Neural progenitor cell (in vitro differentiated cells): ENCODE results near the gene U2AF1. TPM values are rescaled to one million over a fixed set of nuclear protein-coding genes. Genes with fewer than 3 reads are reported as not detected.
"Not testable (repeated sequence)": the region's sequence is repeated elsewhere in the genome, so short reads cannot be mapped to it uniquely, and the experiment has no call there.

Experiments
- DNase-seq: peaks from one replicate; pipeline ENCODE4 v3.0.0-alpha.2; 2016; ENCODE audit warnings: low spot score
- H2AFZ ChIP-seq: fragments of 200-600 bp; sonication (generic); replicated peaks from 2 replicates; pipeline ENCODE4 v1.6.1; 2016; ENCODE audit warnings: antibody characterized with exemption
- H3F3A ChIP-seq: fragments of 200-600 bp; sonication (generic); 2 replicates; pipeline ENCODE4 v1.6.1; 2016; ENCODE audit warnings: antibody characterized with exemption, low read depth
- H3K27ac ChIP-seq: fragments of 200-600 bp; sonication (generic); 2 replicates; pipeline ENCODE4 v1.5.1; 2016; ENCODE audit warnings: mild to moderate bottlenecking
- H3K27me3 ChIP-seq: fragments of 200-600 bp; sonication (generic); 2 replicates; pipeline ENCODE4 v1.6.1; 2016; ENCODE audit warnings: mild to moderate bottlenecking, moderate library complexity
- H3K36me3 ChIP-seq: fragments of 200-600 bp; sonication (generic); 2 replicates; pipeline ENCODE4 v1.5.1; 2016
- H3K4me1 ChIP-seq: fragments of 200-600 bp; sonication (generic); 2 replicates; pipeline ENCODE4 v1.6.1; 2016; ENCODE audit warnings: mixed run types
- H3K4me2 ChIP-seq: fragments of 200-600 bp; sonication (generic); 2 replicates; pipeline ENCODE4 v1.6.1; 2016
- H3K4me3 ChIP-seq: fragments of 200-600 bp; sonication (generic); 2 replicates; pipeline ENCODE4 v1.5.1; 2016
- H3K79me2 ChIP-seq: fragments of 200-600 bp; sonication (generic); 2 replicates; pipeline ENCODE4 v1.6.1; 2016; ENCODE audit warnings: low read depth
- H3K9ac ChIP-seq: fragments of 200-600 bp; sonication (generic); 2 replicates; pipeline ENCODE4 v1.6.1; 2016
- H3K9me3 ChIP-seq: fragments of 200-600 bp; sonication (generic); 2 replicates; pipeline ENCODE4 v1.5.1; 2016; ENCODE audit warnings: low read depth
- H4K20me1 ChIP-seq: fragments of 200-600 bp; sonication (generic); 2 replicates; pipeline ENCODE4 v1.6.1; 2016; ENCODE audit warnings: low read depth
- H3K27ac Mint-ChIP-seq: 3 replicates; pipeline ENCODE4 v1.8.0; 2021; ENCODE audit warnings: mixed read lengths
- H3K27me3 Mint-ChIP-seq: 2 replicates; pipeline ENCODE4 v1.8.0; 2022; ENCODE audit warnings: low read depth, mild to moderate bottlenecking, inconsistent platforms, moderate library complexity, mixed read lengths; ENCODE audit not compliant: insufficient read depth
- H3K36me3 Mint-ChIP-seq: 3 replicates; pipeline ENCODE4 v1.8.0; 2021; ENCODE audit warnings: mixed read lengths
- H3K4me1 Mint-ChIP-seq: 3 replicates; pipeline ENCODE4 v1.8.0; 2021; ENCODE audit warnings: mixed read lengths
- H3K4me3 Mint-ChIP-seq: 3 replicates; pipeline ENCODE4 v1.8.0; 2021; ENCODE audit warnings: mild to moderate bottlenecking, moderate library complexity, mixed read lengths
- H3K9me3 Mint-ChIP-seq: 3 replicates; pipeline ENCODE4 v1.8.0; 2020; ENCODE audit warnings: mixed read lengths
- total RNA-seq: library from RNA; depleted of rRNA; stranded (reverse); fragments of >200 nt; gene quantifications from 2 replicates; pipeline ENCODE4 v1.2.3, GENCODE V29; 2015; ENCODE audit warnings: low replicate concordance

U2AF1 gene
- total RNA-seq, 1 donor from 2014 or later = 63.0 TPM

DNA sequence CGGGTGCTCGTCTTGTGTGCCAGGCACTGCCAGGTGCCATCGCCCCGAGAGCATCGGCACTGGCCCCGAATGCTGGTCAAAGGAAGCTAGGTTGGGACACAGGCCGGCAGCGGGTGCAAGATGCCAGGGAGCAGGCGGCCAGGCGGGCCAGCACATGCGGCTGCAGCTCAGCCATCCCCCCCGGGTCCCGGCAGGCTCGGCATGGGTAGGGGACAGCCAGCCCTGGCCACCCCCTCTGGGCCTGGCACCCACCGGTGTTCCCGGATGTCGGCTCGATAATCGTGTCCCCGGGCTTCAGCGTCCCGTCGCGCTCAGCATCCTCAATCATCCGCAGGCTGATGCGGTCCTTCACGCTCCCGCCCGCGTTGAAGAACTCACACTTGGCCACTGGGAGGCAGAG, 41.4 kb downstream of the U2AF1 start:
- not testable (repeated sequence) for H3K4me1 Mint-ChIP-seq, H2AFZ ChIP-seq, H3K4me3 ChIP-seq, H4K20me1 ChIP-seq, H3K27me3 Mint-ChIP-seq, DNase-seq, H3K9ac ChIP-seq, H3K79me2 ChIP-seq, H3K4me2 ChIP-seq, H3K9me3 Mint-ChIP-seq, H3K4me1 ChIP-seq, H3K27ac ChIP-seq, H3K27ac Mint-ChIP-seq, H3K36me3 Mint-ChIP-seq, H3K9me3 ChIP-seq, H3F3A ChIP-seq, H3K27me3 ChIP-seq, H3K4me3 Mint-ChIP-seq, H3K36me3 ChIP-seq

DNA sequence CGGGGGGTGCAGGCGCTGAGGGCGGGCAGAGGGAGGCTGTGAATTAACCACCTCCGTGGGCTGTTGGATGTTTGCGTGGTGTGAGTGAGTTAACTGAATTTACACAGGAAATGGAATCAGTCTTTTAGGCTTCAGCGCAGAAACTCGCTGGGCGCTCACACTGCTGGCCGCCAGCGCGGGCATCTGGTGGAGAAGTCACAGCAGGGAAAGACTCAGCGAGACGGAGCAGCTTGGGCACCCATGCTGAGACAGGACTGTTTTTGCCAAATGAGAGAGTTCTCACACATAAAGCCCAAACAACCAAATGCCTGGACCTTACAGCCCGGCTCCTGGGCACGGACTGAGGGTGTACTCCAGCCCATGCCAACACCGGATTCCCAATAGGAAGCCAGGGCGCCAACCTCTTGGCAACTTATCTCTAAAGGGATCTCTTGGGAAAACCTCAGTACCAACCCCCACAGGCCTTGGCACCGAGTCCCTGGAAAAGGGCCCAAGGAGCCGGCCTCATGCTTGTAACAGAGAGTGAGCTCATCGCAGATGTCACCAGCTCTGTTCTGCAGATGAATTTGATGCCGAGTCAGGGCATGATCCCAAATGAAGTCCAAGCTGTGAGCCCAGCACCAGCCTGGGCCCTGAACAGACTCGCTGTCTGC, 43.0 kb downstream of the U2AF1 start:
- H3K27ac ChIP-seq, H3K27ac Mint-ChIP-seq, H3K4me2 ChIP-seq, H2AFZ ChIP-seq, H3K36me3 ChIP-seq, H3K4me3 Mint-ChIP-seq, H3K4me1 ChIP-seq, H3K36me3 Mint-ChIP-seq, H3K27me3 Mint-ChIP-seq, H3F3A ChIP-seq, H3K79me2 ChIP-seq, H3K9me3 ChIP-seq, DNase-seq, H4K20me1 ChIP-seq, H3K27me3 ChIP-seq, H3K9ac ChIP-seq, H3K4me3 ChIP-seq, H3K9me3 Mint-ChIP-seq, H3K4me1 Mint-ChIP-seq: not testable (repeated sequence)

DNA sequence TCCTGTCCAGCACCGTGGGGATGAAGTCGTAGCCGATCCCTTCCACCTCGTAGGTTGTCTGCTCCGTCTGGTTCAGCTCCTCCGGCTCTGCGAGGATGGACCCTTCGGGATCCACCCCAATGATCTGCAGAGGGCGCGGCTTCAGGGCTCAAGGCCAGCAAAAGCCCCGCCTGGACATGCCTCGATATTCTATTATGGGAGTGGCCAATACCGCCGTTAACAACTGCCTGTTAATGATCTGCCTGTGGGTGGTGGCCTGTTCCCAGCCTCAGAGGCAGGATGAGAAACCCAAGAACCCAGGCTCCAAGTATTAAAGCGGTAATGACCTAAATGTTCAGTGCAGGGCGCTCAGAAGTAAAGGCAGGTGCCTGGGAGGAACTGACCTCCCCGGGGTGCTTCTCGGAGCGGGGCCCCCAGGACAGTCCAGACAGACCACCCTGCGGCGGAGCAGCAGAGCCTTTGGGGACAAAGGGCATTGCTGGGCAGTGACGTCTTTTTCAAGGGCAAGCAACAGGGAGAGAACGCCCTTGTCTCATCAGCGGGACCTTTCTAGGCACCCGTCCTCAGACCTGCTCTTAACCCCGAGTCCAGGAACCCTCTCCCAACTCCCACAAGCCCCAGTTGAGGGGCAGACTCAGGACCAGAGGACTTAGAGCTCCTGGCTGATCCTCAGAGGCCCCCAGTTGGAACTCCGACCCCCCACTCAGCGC, 44.3 kb downstream of the U2AF1 start:
- not testable (repeated sequence) for H4K20me1 ChIP-seq, H3K4me3 ChIP-seq, H3K9ac ChIP-seq, H3K4me3 Mint-ChIP-seq, H3F3A ChIP-seq, H3K36me3 ChIP-seq, H3K9me3 ChIP-seq, H3K79me2 ChIP-seq, H3K36me3 Mint-ChIP-seq, H3K27me3 Mint-ChIP-seq, H3K27ac Mint-ChIP-seq, H3K4me1 Mint-ChIP-seq, H3K4me1 ChIP-seq, H3K4me2 ChIP-seq, H3K9me3 Mint-ChIP-seq, DNase-seq, H2AFZ ChIP-seq, H3K27ac ChIP-seq, H3K27me3 ChIP-seq

DNA sequence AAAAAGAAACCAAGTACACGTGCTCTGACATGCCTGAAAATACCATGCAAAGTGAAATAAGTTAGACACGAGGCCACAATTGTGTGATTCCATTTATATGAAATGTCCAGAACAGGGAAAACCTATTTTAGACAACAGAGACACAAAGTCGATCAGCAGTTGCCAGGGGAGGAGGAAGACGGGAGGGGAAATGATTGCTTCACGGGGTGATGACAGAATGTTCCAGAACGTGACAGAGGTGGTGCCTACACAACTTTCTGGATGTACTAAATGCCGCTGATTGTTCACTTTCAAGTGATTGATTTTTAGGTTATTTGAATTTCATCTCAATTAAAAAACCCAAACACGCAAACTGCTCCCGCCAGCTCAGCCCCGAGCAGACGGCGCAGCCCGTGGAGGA, 54.3 kb downstream of the U2AF1 start:
- H3K4me3 ChIP-seq, H3K79me2 ChIP-seq, DNase-seq, H4K20me1 ChIP-seq, H3K27me3 ChIP-seq, H3K27ac Mint-ChIP-seq, H3K36me3 ChIP-seq, H3K9ac ChIP-seq, H3K4me3 Mint-ChIP-seq, H3K4me2 ChIP-seq, H3K9me3 Mint-ChIP-seq, H3K4me1 Mint-ChIP-seq, H2AFZ ChIP-seq, H3K36me3 Mint-ChIP-seq, H3K27me3 Mint-ChIP-seq, H3F3A ChIP-seq, H3K9me3 ChIP-seq, H3K4me1 ChIP-seq, H3K27ac ChIP-seq: not testable (repeated sequence)

DNA sequence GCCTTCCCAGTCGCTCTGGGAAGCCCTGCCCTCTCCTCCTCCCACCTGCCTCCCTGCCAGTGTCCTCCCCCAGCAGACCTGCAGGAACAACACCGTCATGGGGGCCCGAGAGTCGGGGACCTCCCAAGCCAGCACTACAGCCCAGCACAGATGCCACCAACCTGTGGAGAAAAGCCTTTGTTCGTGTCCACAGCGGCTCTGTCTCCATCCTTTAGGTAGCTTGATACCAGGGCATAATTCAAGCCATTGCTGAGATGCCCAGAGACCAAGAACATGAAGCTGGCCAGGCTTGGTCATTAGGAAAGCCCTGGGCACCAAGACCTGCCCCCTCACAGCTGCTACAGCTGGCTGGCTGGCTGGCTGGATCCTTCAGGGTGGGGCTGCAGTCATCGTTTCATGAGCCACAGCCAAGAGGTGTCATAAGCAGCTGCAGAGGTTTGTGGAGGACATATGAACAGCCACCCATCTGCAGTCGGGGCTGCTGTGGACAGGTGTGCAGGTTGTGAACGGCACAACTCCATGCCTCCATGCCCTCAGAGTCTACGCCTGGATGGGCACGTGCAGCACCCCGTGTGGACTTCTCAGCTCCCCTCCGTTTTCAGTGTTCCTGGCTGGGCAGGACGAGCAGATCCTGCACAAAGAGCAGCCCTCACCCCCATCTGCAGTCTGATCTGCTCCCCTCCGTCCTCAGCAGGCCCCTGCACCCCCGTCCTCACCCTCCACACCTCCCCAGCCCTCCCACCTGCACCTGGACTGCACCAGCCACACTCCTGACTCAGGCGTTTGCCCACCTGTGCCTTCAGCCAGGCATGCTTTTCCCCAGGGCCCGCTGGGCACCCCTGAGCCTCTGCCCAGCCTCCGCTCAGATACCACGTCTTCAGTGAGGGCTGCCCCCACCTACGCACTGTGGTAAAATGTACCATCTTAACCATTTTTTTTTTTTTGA, 61.2 kb downstream of the U2AF1 start:
- not testable (repeated sequence) for H3K79me2 ChIP-seq, H3F3A ChIP-seq, H3K9ac ChIP-seq, H3K4me3 ChIP-seq, H3K27ac Mint-ChIP-seq, H3K27me3 Mint-ChIP-seq, H3K36me3 Mint-ChIP-seq, H3K4me3 Mint-ChIP-seq, H3K4me2 ChIP-seq, H4K20me1 ChIP-seq, H3K36me3 ChIP-seq, H3K4me1 Mint-ChIP-seq, H3K9me3 ChIP-seq, H3K27me3 ChIP-seq, H3K27ac ChIP-seq, H3K9me3 Mint-ChIP-seq, H3K4me1 ChIP-seq, H2AFZ ChIP-seq, DNase-seq

DNA sequence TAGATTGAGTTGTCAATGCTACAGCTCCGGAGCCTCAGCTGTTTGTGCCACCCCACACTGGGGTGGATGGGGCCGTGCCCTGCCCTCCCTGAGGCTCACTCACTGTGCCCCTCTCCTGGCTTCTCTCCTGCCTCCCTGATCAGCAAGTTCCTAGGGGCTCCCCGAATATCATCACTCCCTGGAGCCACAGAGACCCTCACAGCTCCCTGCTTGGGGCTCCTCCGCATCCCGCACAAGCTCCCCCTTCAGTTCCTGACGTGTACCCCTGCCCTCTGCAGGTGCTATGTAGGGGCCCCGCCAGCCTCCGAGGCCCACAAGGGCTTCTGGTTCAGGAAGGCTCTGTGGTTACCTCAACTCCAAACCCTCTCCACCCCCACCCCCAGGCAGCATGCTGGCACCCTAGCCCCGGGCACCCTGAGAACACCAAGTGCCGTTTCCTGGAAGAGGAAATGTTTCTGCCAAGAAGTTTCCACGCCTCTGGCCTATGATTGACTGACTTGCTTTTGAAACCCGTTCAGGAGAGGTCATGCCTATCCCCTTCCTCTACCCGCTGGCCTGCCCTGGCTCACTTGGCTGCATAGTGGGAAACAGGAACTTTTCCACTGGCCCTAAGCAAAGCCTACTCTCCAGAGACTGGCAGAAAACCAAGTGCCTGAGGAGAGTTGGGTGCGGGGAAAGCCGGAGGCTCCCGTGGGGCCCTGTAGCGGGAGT, 62.0 kb downstream of the U2AF1 start:
- H4K20me1 ChIP-seq, H3K79me2 ChIP-seq, H3K4me3 ChIP-seq, H3K4me2 ChIP-seq, H3K36me3 ChIP-seq, H3K4me1 Mint-ChIP-seq, H3K4me3 Mint-ChIP-seq, H3K9ac ChIP-seq, H3K27ac Mint-ChIP-seq, H3K9me3 ChIP-seq, H3K36me3 Mint-ChIP-seq, H2AFZ ChIP-seq, H3K27me3 Mint-ChIP-seq, H3K4me1 ChIP-seq, H3K9me3 Mint-ChIP-seq, H3F3A ChIP-seq, H3K27me3 ChIP-seq, H3K27ac ChIP-seq, DNase-seq: not testable (repeated sequence)

DNA sequence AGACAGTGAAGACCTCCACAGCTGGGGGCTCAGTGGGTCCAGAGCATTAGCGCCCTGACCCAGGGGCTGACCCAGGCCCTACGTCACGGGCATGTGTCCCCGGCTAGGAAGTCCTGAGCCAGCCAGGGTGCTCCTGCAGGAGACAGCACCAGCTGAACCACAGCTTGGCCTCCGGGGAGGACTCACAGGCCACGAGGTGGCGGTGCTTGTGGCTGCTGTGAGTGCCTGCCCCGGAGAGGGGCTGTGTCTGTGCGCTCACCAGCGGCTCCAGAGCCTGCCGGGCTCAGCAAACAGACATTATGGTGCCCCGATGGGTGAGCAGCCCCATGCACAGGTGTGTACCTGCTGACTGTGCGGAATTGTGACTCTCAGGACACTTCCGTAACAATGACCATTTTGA, 62.8 kb downstream of the U2AF1 start:
- not testable (repeated sequence) for H4K20me1 ChIP-seq, H3K27me3 ChIP-seq, DNase-seq, H3K9me3 Mint-ChIP-seq, H3K79me2 ChIP-seq, H3K4me2 ChIP-seq, H3K36me3 Mint-ChIP-seq, H3K4me3 Mint-ChIP-seq, H3K4me1 ChIP-seq, H3K27ac Mint-ChIP-seq, H3K9ac ChIP-seq, H3K4me3 ChIP-seq, H3K4me1 Mint-ChIP-seq, H3K27ac ChIP-seq, H2AFZ ChIP-seq, H3K9me3 ChIP-seq, H3K36me3 ChIP-seq, H3F3A ChIP-seq, H3K27me3 Mint-ChIP-seq
